ENCODE results near the gene SFTPD. TPM values are rescaled to one million over a fixed set of nuclear protein-coding genes. Genes with fewer than 3 reads are reported as not detected.
A peak's percentile ranks its signal among the peaks of the same experiment; 100 is the strongest.

The SFTPD gene
- total and polyA plus RNA-seq, 2 of the 13 experiments (the other 11 are each of a cell fraction or from before 2014, with no cell fraction given), result not detected

DNA sequence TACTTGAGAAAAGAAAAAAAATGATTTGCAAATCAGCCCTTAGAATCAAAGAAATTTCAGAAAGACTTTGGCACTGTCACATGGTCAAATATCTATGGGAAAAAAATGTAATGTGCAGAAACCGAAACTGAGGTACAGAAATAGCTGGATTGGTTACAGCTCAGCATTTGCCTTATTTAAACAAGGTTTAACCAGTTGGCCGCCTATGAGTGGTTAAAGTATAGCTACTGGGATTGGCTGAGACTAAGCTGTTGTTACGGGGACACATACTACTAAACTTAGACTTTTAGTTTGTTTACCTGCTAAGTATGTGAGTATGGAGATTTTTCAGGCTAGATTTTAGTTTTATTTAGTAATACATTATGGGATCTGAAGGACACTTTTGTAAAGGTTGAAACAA lies 38.6 kb downstream of the SFTPD start:
- no peak for TF ChIP-seq ZFP82 (CRISPR knock-in tag; IDR thresholded peaks at IDR 0.05; ENCODE audit: borderline replicate concordance)
- TF ChIP-seq TRIM24 (CRISPR knock-in tag; IDR thresholded peaks at IDR 0.05), result no peak
- TF ChIP-seq, protein P1, sequence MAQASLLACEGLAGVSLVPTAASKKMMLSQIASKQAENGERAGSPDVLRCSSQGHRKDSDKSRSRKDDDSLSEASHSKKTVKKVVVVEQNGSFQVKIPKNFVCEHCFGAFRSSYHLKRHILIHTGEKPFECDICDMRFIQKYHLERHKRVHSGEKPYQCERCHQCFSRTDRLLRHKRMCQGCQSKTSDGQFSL (CRISPR knock-in tag; IDR thresholded peaks at IDR 0.05), result no peak
- TF ChIP-seq ZNF331 (CRISPR knock-in tag; IDR thresholded peaks at IDR 0.05), result no peak
- TF ChIP-seq ETV6 (CRISPR knock-in tag; conservative IDR thresholded peaks at IDR 0.05), result no peak
- no peak for TF ChIP-seq KLF16 (CRISPR knock-in tag; IDR thresholded peaks at IDR 0.05)
- H3K36me3 ChIP-seq (replicated peaks in 1 of 2; ENCODE audit: control insufficient read depth in 1 of 2, insufficient read depth in 2 of 2, low read length in 2 of 2), result no peaks in the 10 kb centered on the region
- no peak overlapping the region for H2AFZ ChIP-seq (ENCODE audit: low read length)

DNA sequence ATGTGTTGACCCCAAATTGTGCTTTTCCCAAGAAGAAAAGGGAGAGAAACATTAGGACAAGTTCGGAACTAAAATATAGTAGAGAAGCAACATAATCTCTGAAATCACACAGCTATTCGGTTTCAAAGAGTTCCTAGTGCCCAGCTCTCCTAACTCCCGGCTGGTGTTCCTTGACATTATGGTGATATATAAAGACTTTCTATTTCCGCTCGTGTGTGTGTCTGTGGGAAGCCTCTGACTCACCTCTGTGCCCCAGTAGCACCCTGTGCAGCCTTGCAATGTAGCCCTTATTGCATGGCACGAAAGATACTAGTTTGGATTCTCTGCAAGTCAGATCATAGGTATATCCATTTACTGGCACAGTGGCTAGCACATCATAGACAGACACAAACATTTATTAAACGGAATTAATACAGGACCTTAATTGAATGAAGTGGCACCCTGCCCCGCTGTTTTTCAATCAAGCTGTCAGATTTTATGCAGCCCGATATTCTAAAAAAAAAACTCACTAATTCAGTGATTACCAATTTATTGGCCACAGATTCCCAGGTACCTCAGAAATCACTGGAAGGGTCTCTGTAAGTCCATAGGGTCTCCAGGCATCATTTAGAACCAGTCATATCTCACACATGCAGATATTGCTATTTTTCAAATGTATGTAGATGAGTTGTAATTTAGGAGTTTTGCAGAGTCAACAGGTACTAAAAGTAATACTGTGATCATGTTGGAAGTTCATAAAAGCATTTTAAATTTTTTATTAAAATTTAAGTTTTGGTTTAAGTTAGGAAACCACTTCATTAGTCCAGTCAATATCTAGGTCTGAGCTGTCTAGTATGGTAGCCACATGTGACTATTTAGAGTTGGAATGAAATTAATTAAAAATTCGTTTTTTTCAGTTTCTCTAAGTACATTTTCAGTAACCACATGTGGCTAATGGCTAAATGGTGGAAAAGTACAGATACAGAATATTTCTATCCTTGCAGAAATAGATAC lies 43.3 kb downstream of the SFTPD start:
- H3K4me2 ChIP-seq (ENCODE audit: low read depth, low read length), result peak overlapping the region; percentile 81
- FAIRE-seq, result no peak
- H2AFZ ChIP-seq (ENCODE audit: low read length), result no peak overlapping the region
- ChIA-PET POLR2A (no interaction called here), CTCF (ENCODE audit: low intra/inter-chr PET ratio, low total read pairs) (no interaction called here)
- H3K4me1 ChIP-seq (ENCODE audit: insufficient read depth, low read length), result peaks cover 11% of the 10 kb centered on the region; the same call in 1 of the 2 replicates
- H3K27me3 ChIP-seq (ENCODE audit: control insufficient read depth in 1 of 2, insufficient read depth in 2 of 2, low read length in 2 of 2), result peaks cover 1 to 27% of the 10 kb centered on the region in 2 experiments; a peak in 2 of 5 replicates
- no peaks in the 10 kb centered on the region for H3K79me2 ChIP-seq (ENCODE audit: insufficient read depth, low read length)
- WGBS (ENCODE audit: low lambda C conversion rate), result 29% methylated on average over 10 of the region's 10 CpGs
- H4K20me1 ChIP-seq (ENCODE audit: insufficient read depth, low read length), result no peaks in the 10 kb centered on the region
- ATAC-seq, result peak; percentile 31; the same call in 1 of the 3 replicates
- TF ChIP-seq, protein P2, sequence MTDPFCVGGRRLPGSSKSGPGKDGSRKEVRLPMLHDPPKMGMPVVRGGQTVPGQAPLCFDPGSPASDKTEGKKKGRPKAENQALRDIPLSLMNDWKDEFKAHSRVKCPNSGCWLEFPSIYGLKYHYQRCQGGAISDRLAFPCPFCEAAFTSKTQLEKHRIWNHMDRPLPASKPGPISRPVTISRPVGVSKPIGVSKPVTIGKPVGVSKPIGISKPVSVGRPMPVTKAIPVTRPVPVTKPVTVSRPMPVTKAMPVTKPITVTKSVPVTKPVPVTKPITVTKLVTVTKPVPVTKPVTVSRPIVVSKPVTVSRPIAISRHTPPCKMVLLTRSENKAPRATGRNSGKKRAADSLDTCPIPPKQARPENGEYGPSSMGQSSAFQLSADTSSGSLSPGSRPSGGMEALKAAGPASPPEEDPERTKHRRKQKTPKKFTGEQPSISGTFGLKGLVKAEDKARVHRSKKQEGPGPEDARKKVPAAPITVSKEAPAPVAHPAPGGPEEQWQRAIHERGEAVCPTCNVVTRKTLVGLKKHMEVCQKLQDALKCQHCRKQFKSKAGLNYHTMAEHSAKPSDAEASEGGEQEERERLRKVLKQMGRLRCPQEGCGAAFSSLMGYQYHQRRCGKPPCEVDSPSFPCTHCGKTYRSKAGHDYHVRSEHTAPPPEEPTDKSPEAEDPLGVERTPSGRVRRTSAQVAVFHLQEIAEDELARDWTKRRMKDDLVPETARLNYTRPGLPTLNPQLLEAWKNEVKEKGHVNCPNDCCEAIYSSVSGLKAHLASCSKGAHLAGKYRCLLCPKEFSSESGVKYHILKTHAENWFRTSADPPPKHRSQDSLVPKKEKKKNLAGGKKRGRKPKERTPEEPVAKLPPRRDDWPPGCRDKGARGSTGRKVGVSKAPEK (CRISPR knock-in tag; IDR thresholded peaks at IDR 0.05; ENCODE audit: borderline replicate concordance), result no peak
- TF ChIP-seq U2AF2 (IDR thresholded peaks at IDR 0.05; ENCODE audit: low read depth, low read length) (no peak), CBX2 (IDR thresholded peaks at IDR 0.05; ENCODE audit: low read depth, low read length) (peak; percentile 96), CBX2 (CRISPR knock-in tag; IDR thresholded peaks at IDR 0.05; ENCODE audit: low read depth) (0 out of 2 replicates have a peak, but pooled peaks have one; percentile 9), SCMH1 (CRISPR knock-in tag; IDR thresholded peaks at IDR 0.05; ENCODE audit: borderline replicate concordance) (peak; percentile 62; the same call in 1 of the 2 replicates)
- H3K9ac ChIP-seq (ENCODE audit: insufficient read depth, low read depth, low read length), result no peak overlapping the region
- H3K4me3 ChIP-seq (replicated peaks in 1 of 3; ENCODE audit: insufficient read depth in 1 of 3, low read depth in 2 of 3, low read length in 3 of 3), result peak overlapping the region in 1 of 3 experiments; percentile 70; a peak in 3 of 6 replicates
- no TSS peak for BruUV-seq (replicated peaks)
- intact Hi-C loops (cut with micrococcal nuclease; ENCODE audit: unreplicated experiment) (no loop called here), in situ Hi-C loops (cut with HindIII; ENCODE audit: extremely low pct_ligation_motif_present, low pct_unique_long_range_greater_than_20kb) (no loop called here)
- no peaks in the 10 kb centered on the region for H3K36me3 ChIP-seq (replicated peaks in 1 of 2; ENCODE audit: control insufficient read depth in 1 of 2, insufficient read depth in 2 of 2, low read length in 2 of 2)
- DNase-seq (ENCODE audit: low spot score), result no peak
- no peaks in the 10 kb centered on the region for H3K9me3 ChIP-seq (ENCODE audit: low read length)
- no peak overlapping the region for H3K27ac ChIP-seq (ENCODE audit: extremely low read length, insufficient read depth, low read length)

More for the DNA sequence above, 38.6 kb downstream of the SFTPD start:
- Histone ChIP-seq H3K27me3 (ENCODE audit: control insufficient read depth in 1 of 2, insufficient read depth in 2 of 2, low read length in 2 of 2) (peaks cover 0 to 8% of the 10 kb centered on the region in 2 experiments; a peak in 2 of 5 replicates), H3K27ac (ENCODE audit: extremely low read length, insufficient read depth, low read length) (no peak overlapping the region), H3K9ac (ENCODE audit: insufficient read depth, low read depth, low read length) (no peak overlapping the region), H3K9me3 (ENCODE audit: low read length) (no peaks in the 10 kb centered on the region), H3K4me1 (ENCODE audit: insufficient read depth, low read length) (peaks cover 1% of the 10 kb centered on the region; the same call in 1 of the 2 replicates), H3K4me2 (ENCODE audit: low read depth, low read length) (no peak overlapping the region), H4K20me1 (ENCODE audit: insufficient read depth, low read length) (no peaks in the 10 kb centered on the region), H3K79me2 (ENCODE audit: insufficient read depth, low read length) (no peaks in the 10 kb centered on the region), H3K4me3 (replicated peaks in 1 of 3; ENCODE audit: insufficient read depth in 1 of 3, low read depth in 2 of 3, low read length in 3 of 3) (no peak overlapping the region)
- ATAC-seq (no peak), FAIRE-seq (no peak), DNase-seq (ENCODE audit: low spot score) (no peak)
- WGBS (ENCODE audit: low lambda C conversion rate), result 19% methylated on average over 3 of the region's 3 CpGs
- no TSS peak for BruUV-seq (replicated peaks)
- ChIA-PET CTCF (ENCODE audit: low intra/inter-chr PET ratio, low total read pairs) (no interaction called here), POLR2A (no interaction called here)
- intact Hi-C loops (cut with micrococcal nuclease; ENCODE audit: unreplicated experiment) (no loop called here), in situ Hi-C loops (cut with HindIII; ENCODE audit: extremely low pct_ligation_motif_present, low pct_unique_long_range_greater_than_20kb) (no loop called here)
